Muscle layer of colon (tissue), 2 donors: Measurements from ENCODE around the gene CBFB.
"Not testable (repeated sequence)": the region's sequence is repeated elsewhere in the genome, so short reads cannot be mapped to it uniquely, and the experiment has no call there.

Experiments
- H3K27ac ChIP-seq: one replicate; pipeline ENCODE4 v1.7.0; 2013; ENCODE audit warnings: low read depth, mild to moderate bottlenecking, low read length, moderate library complexity
- H3K27me3 ChIP-seq, 2 donors: one replicate each; pipeline ENCODE4 v1.7.0; 2013; ENCODE audit warnings: low read length in 2 of 2, mild to moderate bottlenecking in 2 of 2; ENCODE audit not compliant: insufficient read depth in 2 of 2, control insufficient read depth in 1 of 2
- H3K36me3 ChIP-seq: one replicate; pipeline ENCODE4 v1.7.0; 2013; ENCODE audit warnings: mild to moderate bottlenecking, low read length; ENCODE audit not compliant: insufficient read depth
- H3K4me1 ChIP-seq: one replicate; pipeline ENCODE4 v1.7.0; 2013; ENCODE audit warnings: mild to moderate bottlenecking, low read length; ENCODE audit not compliant: insufficient read depth
- H3K4me3 ChIP-seq, 2 donors: one replicate each; pipeline ENCODE4 v1.7.0; 2013; ENCODE audit warnings: low read length in 2 of 2, low read depth in 1 of 2, mild to moderate bottlenecking in 1 of 2, moderate library complexity in 1 of 2
- H3K9ac ChIP-seq: one replicate; pipeline ENCODE4 v1.7.0; 2013; ENCODE audit warnings: low read length
- H3K9me3 ChIP-seq: one replicate; pipeline ENCODE4 v1.7.0; 2013; ENCODE audit warnings: mild to moderate bottlenecking, low read length
- donor health status: abdominal sarcoma.
- donor health status: Adenocarcinoma of cecum.

Gene CBFB

GRCh38 chr16:67030221-67030962 lies 1.4 kb downstream of the CBFB start:
- H3K27ac ChIP-seq: peak overlapping the region; percentile 91
- no peaks in the 10 kb centered on the region for H3K36me3 ChIP-seq
- peak overlapping the region; percentile 56 to 87 for H3K4me3 ChIP-seq
- H3K9ac ChIP-seq: peak overlapping the region; percentile 57
- H3K9me3 ChIP-seq: no peaks in the 10 kb centered on the region
- peaks cover 18% of the 10 kb centered on the region for H3K4me1 ChIP-seq
- H3K27me3 ChIP-seq: no peaks in the 10 kb centered on the region

GRCh38 chr16:67034487-67034886 lies 5.5 kb downstream of the CBFB start:
- Histone ChIP-seq H3K4me1 (peaks cover 17% of the 10 kb centered on the region), H3K4me3 (no peak overlapping the region), H3K27me3 (no peaks in the 10 kb centered on the region), H3K9me3 (no peaks in the 10 kb centered on the region), H3K36me3 (peaks cover 12% of the 10 kb centered on the region), H3K27ac (no peak overlapping the region), H3K9ac (no peak overlapping the region)

GRCh38 chr16:67035364-67035763 lies 6.4 kb downstream of the CBFB start:
- Histone ChIP-seq H3K9me3 (no peaks in the 10 kb centered on the region), H3K4me3 (no peak overlapping the region), H3K27ac (no peak overlapping the region), H3K36me3 (peaks cover 12% of the 10 kb centered on the region), H3K9ac (no peak overlapping the region), H3K4me1 (peaks cover 15% of the 10 kb centered on the region), H3K27me3 (no peaks in the 10 kb centered on the region)

- no peaks in the 10 kb centered on the region for H3K9me3 ChIP-seq
- H3K4me3 ChIP-seq: no peak overlapping the region
- H3K27ac ChIP-seq: no peak overlapping the region
- H3K4me1 ChIP-seq: peaks cover 10% of the 10 kb centered on the region
- H3K27me3 ChIP-seq: no peaks in the 10 kb centered on the region
- H3K9ac ChIP-seq: no peak overlapping the region
- peaks cover 12% of the 10 kb centered on the region for H3K36me3 ChIP-seq
These were observed 7.4 kb downstream of the CBFB start for GRCh38 chr16:67036323-67036741.

- H3K27ac ChIP-seq: no peak overlapping the region
- H3K9me3 ChIP-seq: no peaks in the 10 kb centered on the region
- no peaks in the 10 kb centered on the region for H3K27me3 ChIP-seq
- H3K4me3 ChIP-seq: no peak overlapping the region
- H3K4me1 ChIP-seq: peaks cover 8% of the 10 kb centered on the region
- no peak overlapping the region for H3K9ac ChIP-seq
- peaks cover 12% of the 10 kb centered on the region for H3K36me3 ChIP-seq
These were observed 10.5 kb downstream of the CBFB start for GRCh38 chr16:67039260-67040020.

GRCh38 chr16:67040166-67040565 lies 11.2 kb downstream of the CBFB start:
- Histone ChIP-seq H3K27me3 (no peaks in the 10 kb centered on the region), H3K27ac (no peak overlapping the region), H3K4me3 (no peak overlapping the region), H3K9me3 (no peaks in the 10 kb centered on the region), H3K36me3 (peaks cover 12% of the 10 kb centered on the region), H3K9ac (no peak overlapping the region), H3K4me1 (peaks cover 6% of the 10 kb centered on the region)

GRCh38 chr16:67040906-67041305 lies 12.0 kb downstream of the CBFB start:
- Histone ChIP-seq H3K27ac (no peak overlapping the region), H3K36me3 (peaks cover 12% of the 10 kb centered on the region), H3K27me3 (no peaks in the 10 kb centered on the region), H3K9me3 (no peaks in the 10 kb centered on the region), H3K4me3 (no peak overlapping the region), H3K4me1 (peaks cover 6% of the 10 kb centered on the region), H3K9ac (no peak overlapping the region)

- not testable (repeated sequence) for H3K27me3 ChIP-seq, H3K4me1 ChIP-seq, H3K27ac ChIP-seq, H3K9me3 ChIP-seq, H3K9ac ChIP-seq, H3K4me3 ChIP-seq
- peaks cover 12% of the 10 kb centered on the region for H3K36me3 ChIP-seq
These were observed 12.6 kb downstream of the CBFB start for GRCh38 chr16:67041520-67041919.

- Histone ChIP-seq H3K9me3 (no peaks in the 10 kb centered on the region), H3K4me3 (no peak overlapping the region), H3K4me1 (no peaks in the 10 kb centered on the region), H3K9ac (no peak overlapping the region), H3K27ac (no peak overlapping the region), H3K27me3 (no peaks in the 10 kb centered on the region), H3K36me3 (peaks cover 7% of the 10 kb centered on the region)
These were observed 14.5 kb downstream of the CBFB start for GRCh38 chr16:67043420-67043819.

- Histone ChIP-seq H3K27ac (no peak overlapping the region), H3K4me3 (no peak overlapping the region), H3K36me3 (no peaks in the 10 kb centered on the region), H3K9me3 (no peaks in the 10 kb centered on the region), H3K4me1 (no peaks in the 10 kb centered on the region), H3K27me3 (no peaks in the 10 kb centered on the region), H3K9ac (no peak overlapping the region)
These were observed 21.8 kb downstream of the CBFB start for GRCh38 chr16:67050796-67051195.

GRCh38 chr16:67052399-67052798 lies 23.4 kb downstream of the CBFB start:
- Histone ChIP-seq H3K9ac (no peak overlapping the region), H3K27me3 (no peaks in the 10 kb centered on the region), H3K27ac (no peak overlapping the region), H3K4me1 (no peaks in the 10 kb centered on the region), H3K4me3 (no peak overlapping the region), H3K36me3 (no peaks in the 10 kb centered on the region), H3K9me3 (no peaks in the 10 kb centered on the region)
